CD14-positive monocyte (primary cell): ENCODE data around the gene IL12A. TPM values are rescaled to one million over a fixed set of nuclear protein-coding genes. Genes with fewer than 3 reads are reported as not detected.

Experiments
- DNase-seq, 3 donors: peaks; one replicate each; pipeline ENCODE4 v3.0.0-alpha.2; 2011 to 2022
- H2AFZ ChIP-seq: 2 replicates; pipeline ENCODE4 v1.6.0; 2012; ENCODE audit warnings: mild to moderate bottlenecking, low read depth, low read length, inconsistent platforms; ENCODE audit not compliant: insufficient read depth, poor library complexity, severe bottlenecking
- H3K27ac ChIP-seq, 2 donors: 1 replicate in 1 of 2; 2 replicates in 1 of 2; pipeline ENCODE4 v1.5.1; 2012 to 2013; ENCODE audit warnings: low read length in 2 of 2, control low read depth in 1 of 2, inconsistent platforms in 1 of 2, low read depth in 1 of 2, mild to moderate bottlenecking in 1 of 2
- H3K27me3 ChIP-seq, 2 donors: one replicate each; pipeline versions ENCODE4 v1.6.0 to v1.6.1; 2011 to 2013; ENCODE audit warnings: low read length in 2 of 2; ENCODE audit not compliant: control insufficient read depth in 2 of 2, insufficient read depth in 2 of 2
- H3K36me3 ChIP-seq, 2 donors: replicated peaks in 1 of 2; 1 replicate in 1 of 2; 2 replicates in 1 of 2; pipeline versions ENCODE4 v1.5.1 to v1.6.1; 2012 to 2013; ENCODE audit warnings: low read length in 2 of 2, control low read depth in 1 of 2, inconsistent platforms in 1 of 2, mild to moderate bottlenecking in 1 of 2; ENCODE audit not compliant: insufficient read depth in 2 of 2, control insufficient read depth in 1 of 2
- H3K4me1 ChIP-seq, 2 donors: 1 replicate in 1 of 2; 2 replicates in 1 of 2; pipeline versions ENCODE4 v1.5.1 to v1.6.1; 2012 to 2013; ENCODE audit warnings: low read length in 2 of 2, control low read depth in 1 of 2, inconsistent platforms in 1 of 2, mild to moderate bottlenecking in 1 of 2, moderate library complexity in 1 of 2; ENCODE audit not compliant: insufficient read depth in 2 of 2, control insufficient read depth in 1 of 2
- H3K4me2 ChIP-seq: replicated peaks from 2 replicates; pipeline ENCODE3; 2012; ENCODE audit warnings: low read length, moderate library complexity, mild to moderate bottlenecking; ENCODE audit not compliant: poor library complexity, severe bottlenecking; ENCODE audit errors: extremely low read depth
- H3K4me3 ChIP-seq, 3 experiments: fragments of 200-600 bp in 1 of 3; sonication (generic) in 1 of 3; replicated peaks in 1 of 3; 1 replicate in 2 of 3; 2 replicates in 1 of 3; pipeline ENCODE4 v1.5.1; 2011 to 2013; ENCODE audit warnings: low read length in 3 of 3, mild to moderate bottlenecking in 3 of 3, control low read depth in 2 of 3, low read depth in 2 of 3, inconsistent platforms in 1 of 3, moderate library complexity in 1 of 3
- H3K79me2 ChIP-seq: 2 replicates; pipeline ENCODE4 v1.6.0; 2012; ENCODE audit warnings: mild to moderate bottlenecking, control low read depth, inconsistent platforms, low read length, moderate library complexity; ENCODE audit not compliant: insufficient read depth
- H3K9ac ChIP-seq: 2 replicates; pipeline ENCODE4 v1.6.0; 2017; ENCODE audit warnings: low read length, mild to moderate bottlenecking; ENCODE audit not compliant: insufficient read depth, poor library complexity, severe bottlenecking
- H3K9me3 ChIP-seq, 2 donors: replicated peaks in 1 of 2; 1 replicate in 1 of 2; 2 replicates in 1 of 2; pipeline versions ENCODE4 v1.5.1 to v1.6.1; 2012 to 2013; ENCODE audit warnings: low read length in 2 of 2, control low read depth in 1 of 2; ENCODE audit not compliant: control insufficient read depth in 1 of 2, insufficient read depth in 1 of 2
- H4K20me1 ChIP-seq: 2 replicates; pipeline ENCODE4 v1.6.0; 2012; ENCODE audit warnings: mild to moderate bottlenecking, low read length, control low read depth, moderate library complexity; ENCODE audit not compliant: insufficient read depth
- H3K27ac Mint-ChIP-seq, 7 donors: one replicate each; pipeline ENCODE4 v1.8.0; 2020; ENCODE audit warnings: mild to moderate bottlenecking in 7 of 7, mixed read lengths in 7 of 7, moderate library complexity in 6 of 7, inconsistent platforms in 2 of 7
- H3K27me3 Mint-ChIP-seq, 3 donors: one replicate each; pipeline ENCODE4 v1.8.0; 2021 to 2022; ENCODE audit warnings: low read depth in 3 of 3, mild to moderate bottlenecking in 3 of 3, mixed read lengths in 3 of 3, moderate library complexity in 3 of 3, inconsistent platforms in 1 of 3
- H3K36me3 Mint-ChIP-seq, 2 donors: one replicate each; pipeline ENCODE4 v1.8.0; 2020; ENCODE audit warnings: mixed read lengths in 2 of 2, inconsistent platforms in 1 of 2, mild to moderate bottlenecking in 1 of 2
- H3K4me1 Mint-ChIP-seq: one replicate; pipeline ENCODE4 v1.8.0; 2020; ENCODE audit warnings: mild to moderate bottlenecking, mixed read lengths
- H3K4me3 Mint-ChIP-seq, 2 donors: one replicate each; pipeline ENCODE4 v1.8.0; 2020; ENCODE audit warnings: mild to moderate bottlenecking in 2 of 2, mixed read lengths in 2 of 2, moderate library complexity in 1 of 2
- H3K9me3 Mint-ChIP-seq, 7 donors: one replicate each; pipeline ENCODE4 v1.8.0; 2020 to 2022; ENCODE audit warnings: mixed read lengths in 7 of 7, mild to moderate bottlenecking in 6 of 7, moderate library complexity in 6 of 7, inconsistent platforms in 2 of 7
- WGBS: methylation state at CpG from one replicate; pipeline ENCODE4 v1.1.5; 2013; ENCODE audit warnings: missing lambda C conversion rate; ENCODE audit not compliant: insufficient coverage; 5-methylcytosine and 5-hydroxymethylcytosine counted together
- intact Hi-C, 2 donors: fragments of 100-400 bp; cut with micrococcal nuclease; formaldehyde crosslinking; loops; one replicate each; pipeline versions ENCODE4 v1.15.0 to v1.15.1; 2023
- polyA plus RNA-seq, 3 donors: library from polyadenylated mRNA; depleted of rRNA in 1 of 3; unstranded in 2 of 3; stranded (reverse) in 1 of 3; fragments of 300-500 nt in 2 of 3; fragments of >200 nt in 1 of 3; fragmentation: Illumina TruSeq in 2 of 3; gene quantifications; 1 replicate in 2 of 3; 2 replicates in 1 of 3; pipeline ENCODE4 v1.2.3, GENCODE V29; 2012 to 2021
- TF ChIP-seq, protein P1 (sequence below): fragments of 200-600 bp; IDR thresholded peaks from one replicate; pipeline ENCODE4 v1.8.0; 2022; ENCODE audit warnings: antibody characterized with exemption, mild to moderate bottlenecking

IL12A gene
- polyA plus RNA-seq, 3 donors = 0.24 to 0.67 TPM; not detected in 1

DNA sequence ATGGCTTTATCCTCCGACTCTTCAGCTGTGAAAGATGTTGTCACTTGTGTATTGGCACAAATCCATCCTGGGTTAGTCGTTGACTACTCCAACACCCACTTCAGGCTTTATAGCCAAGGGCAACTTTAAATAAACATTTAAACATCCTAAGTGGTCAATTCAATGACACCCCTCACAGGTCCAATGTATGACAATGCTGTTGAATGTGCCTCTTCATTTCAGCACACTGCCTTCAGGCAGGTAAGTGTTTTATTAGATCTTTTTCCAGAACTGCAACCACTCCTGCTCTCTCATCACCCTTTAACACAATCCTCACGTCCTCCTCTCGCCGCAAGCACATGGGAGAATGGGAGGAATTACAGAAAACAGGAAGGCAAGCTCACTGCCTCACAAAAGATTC is 30.3 kb downstream of the IL12A start:
- Histone ChIP-seq H3K9ac (no peak overlapping the region), H3K4me1 (no peaks in the 10 kb centered on the region), H3K79me2 (no peaks in the 10 kb centered on the region), H3K27me3 (no peaks in the 10 kb centered on the region), H3K27ac (no peak overlapping the region), H3K4me3 (no peak overlapping the region), H3K36me3 (no peaks in the 10 kb centered on the region), H4K20me1 (no peaks in the 10 kb centered on the region), H3K4me2 (no peak overlapping the region), H3K9me3 (no peaks in the 10 kb centered on the region), H2AFZ (no peak overlapping the region)
- H3K36me3 Mint-ChIP-seq = no peaks in the 10 kb centered on the region
- intact Hi-C loops = no loop called here
- DNase-seq = no peak
- no CpG with 5 or more reads among the region's 5 CpGs for WGBS
- peaks cover 0 to 14% (median 0%) of the 10 kb centered on the region in 7 donors for H3K9me3 Mint-ChIP-seq
- TF ChIP-seq, protein P1, sequence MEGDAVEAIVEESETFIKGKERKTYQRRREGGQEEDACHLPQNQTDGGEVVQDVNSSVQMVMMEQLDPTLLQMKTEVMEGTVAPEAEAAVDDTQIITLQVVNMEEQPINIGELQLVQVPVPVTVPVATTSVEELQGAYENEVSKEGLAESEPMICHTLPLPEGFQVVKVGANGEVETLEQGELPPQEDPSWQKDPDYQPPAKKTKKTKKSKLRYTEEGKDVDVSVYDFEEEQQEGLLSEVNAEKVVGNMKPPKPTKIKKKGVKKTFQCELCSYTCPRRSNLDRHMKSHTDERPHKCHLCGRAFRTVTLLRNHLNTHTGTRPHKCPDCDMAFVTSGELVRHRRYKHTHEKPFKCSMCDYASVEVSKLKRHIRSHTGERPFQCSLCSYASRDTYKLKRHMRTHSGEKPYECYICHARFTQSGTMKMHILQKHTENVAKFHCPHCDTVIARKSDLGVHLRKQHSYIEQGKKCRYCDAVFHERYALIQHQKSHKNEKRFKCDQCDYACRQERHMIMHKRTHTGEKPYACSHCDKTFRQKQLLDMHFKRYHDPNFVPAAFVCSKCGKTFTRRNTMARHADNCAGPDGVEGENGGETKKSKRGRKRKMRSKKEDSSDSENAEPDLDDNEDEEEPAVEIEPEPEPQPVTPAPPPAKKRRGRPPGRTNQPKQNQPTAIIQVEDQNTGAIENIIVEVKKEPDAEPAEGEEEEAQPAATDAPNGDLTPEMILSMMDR = no peak
- H3K4me3 Mint-ChIP-seq = no peak overlapping the region
- H3K4me1 Mint-ChIP-seq = peaks cover 1% of the 10 kb centered on the region
- no peak overlapping the region for H3K27ac Mint-ChIP-seq
- peaks cover 0 to 2% (median 0%) of the 10 kb centered on the region in 3 donors for H3K27me3 Mint-ChIP-seq

- TF ChIP-seq, protein P1 = no peak
- intact Hi-C loops = no loop called here
- Mint-ChIP-seq H3K9me3 (peaks cover 0 to 18% (median 0%) of the 10 kb centered on the region in 7 donors), H3K27me3 (peaks cover 0 to 2% (median 0%) of the 10 kb centered on the region in 3 donors), H3K4me3 (no peak overlapping the region), H3K4me1 (peaks cover 1% of the 10 kb centered on the region), H3K27ac (no peak overlapping the region), H3K36me3 (no peaks in the 10 kb centered on the region)
- Histone ChIP-seq H4K20me1 (no peaks in the 10 kb centered on the region), H3K9ac (no peak overlapping the region), H3K27me3 (no peaks in the 10 kb centered on the region), H3K27ac (no peak overlapping the region), H3K36me3 (no peaks in the 10 kb centered on the region), H3K9me3 (no peaks in the 10 kb centered on the region), H3K4me3 (no peak overlapping the region), H3K4me2 (no peak overlapping the region), H2AFZ (no peak overlapping the region), H3K4me1 (no peaks in the 10 kb centered on the region), H3K79me2 (no peaks in the 10 kb centered on the region)
- no peak for DNase-seq
- WGBS = 83% methylated on average over 4 of the region's 4 CpGs
These were observed 31.5 kb downstream of the IL12A start for GRCh38 chr3:160020057-160020711.
